HG02981 (cell line): ENCODE measurements around the gene FAM219B.

Experiments
- ATAC-seq: cut with Tn5 transposase; IDR thresholded peaks from one replicate; pipeline ENCODE4 v1.9.1; 2021; ENCODE audit warnings: mild to moderate bottlenecking, moderate library complexity; ENCODE audit not compliant: unreplicated experiment

The FAM219B gene

GRCh38 chr15:74878273-74878672 is 28.4 kb downstream of the FAM219B start:
- ATAC-seq: no peak

DNA sequence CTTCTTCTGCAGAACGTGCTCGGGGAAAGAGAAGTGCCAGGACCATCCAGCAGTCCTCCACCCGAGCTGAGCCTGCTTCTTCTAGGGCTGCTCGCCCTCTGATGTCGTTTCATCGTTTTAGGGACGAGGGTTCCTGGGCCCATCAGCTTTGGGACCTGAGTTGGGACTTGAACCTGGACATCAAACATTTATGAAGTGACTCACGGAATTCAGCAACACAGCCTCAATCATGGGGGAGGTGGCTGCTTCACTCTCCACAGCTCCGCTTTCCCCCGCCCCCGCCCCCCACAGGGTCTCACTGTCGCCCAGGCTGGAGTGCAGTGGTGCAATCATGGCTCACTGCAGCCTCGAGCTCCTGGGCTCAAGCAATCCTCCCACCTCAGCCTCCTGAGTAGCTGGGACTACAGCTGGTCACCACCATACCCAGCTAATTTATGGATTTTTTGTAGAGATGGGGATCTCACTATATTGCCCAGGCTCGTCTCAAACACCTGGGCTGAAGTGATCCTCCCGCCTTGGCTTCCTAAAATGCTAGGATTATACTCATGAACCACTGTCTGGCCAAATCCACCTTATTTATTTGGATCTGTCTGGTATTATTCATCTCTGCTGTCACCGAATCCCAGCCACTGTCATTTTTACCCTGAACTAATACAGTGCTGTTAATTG is 32.8 kb downstream of the FAM219B start:
- peak; percentile 6 for ATAC-seq

DNA sequence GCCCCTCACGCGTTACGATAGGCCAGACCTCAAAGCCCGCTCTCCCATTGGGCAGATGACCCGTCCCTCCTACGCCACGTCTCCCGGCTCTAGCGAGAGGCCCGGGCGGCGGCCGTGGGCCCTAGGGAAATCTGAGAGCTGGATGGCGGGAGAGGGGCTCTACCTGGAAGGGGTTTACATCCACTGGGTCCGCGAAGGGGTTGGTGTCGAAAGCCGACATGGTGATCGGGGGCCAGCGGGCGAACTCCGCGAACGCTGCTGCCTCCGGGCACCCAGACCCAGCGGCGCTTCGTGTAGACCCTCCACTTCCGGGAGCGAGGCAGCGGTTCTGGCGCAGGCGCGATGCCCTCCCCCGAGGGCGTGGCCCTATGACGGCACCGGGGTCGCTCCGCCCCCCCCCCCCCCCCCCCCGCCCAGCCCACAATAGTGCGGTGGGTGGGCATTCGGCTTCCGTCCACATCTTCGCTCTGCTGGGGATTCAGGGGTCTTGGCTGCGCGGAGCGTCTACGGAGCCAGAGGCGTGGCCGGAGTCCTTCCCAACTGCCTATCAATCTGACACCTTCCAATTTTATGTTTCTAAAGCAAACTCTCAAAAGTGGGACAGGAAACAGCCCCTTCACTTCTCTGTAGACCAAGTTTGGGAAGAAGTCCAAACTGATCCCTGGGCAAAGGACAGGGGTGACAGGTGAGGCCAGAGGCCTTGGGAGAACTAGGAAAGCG is 33.5 kb downstream of the FAM219B start, which contains the start of gene SCAMP2:
Gene SCAMP2 (minus strand): TSS at position 330 of the 720 bp plus-strand sequence. CDS start 110 bp downstream, at position 220.
- peak; percentile 78 for ATAC-seq

GRCh38 chr15:74872702-74873035 is 34.0 kb downstream of the FAM219B start:
- no peak for ATAC-seq

GRCh38 chr15:74870436-74871215 is 36.0 kb downstream of the FAM219B start:
- no peak for ATAC-seq

GRCh38 chr15:74869726-74870407 is 36.8 kb downstream of the FAM219B start:
- peak; percentile 47 for ATAC-seq

- ATAC-seq: no peak
Observed at GRCh38 chr15:74869372-74869725, 37.3 kb downstream of the FAM219B start.

DNA sequence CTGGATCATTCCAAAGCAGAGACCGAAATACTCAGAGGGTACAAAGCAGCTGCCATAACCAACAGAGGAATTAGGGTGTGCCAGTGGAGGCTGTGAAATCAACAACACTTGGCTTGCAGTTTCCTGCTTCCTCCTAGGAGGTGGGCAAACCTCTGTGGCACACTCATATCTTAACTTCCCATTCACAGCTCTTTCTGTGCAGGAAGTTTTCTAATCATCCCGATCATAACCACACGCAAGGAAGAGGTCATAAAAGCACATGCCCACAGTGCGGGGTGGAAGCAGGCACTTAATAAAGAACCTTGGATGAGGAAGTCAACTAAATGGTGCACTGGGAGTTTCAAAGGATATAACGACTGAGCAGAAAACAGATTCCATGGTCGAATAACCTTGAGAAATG is 38.6 kb downstream of the FAM219B start:
- no peak for ATAC-seq

DNA sequence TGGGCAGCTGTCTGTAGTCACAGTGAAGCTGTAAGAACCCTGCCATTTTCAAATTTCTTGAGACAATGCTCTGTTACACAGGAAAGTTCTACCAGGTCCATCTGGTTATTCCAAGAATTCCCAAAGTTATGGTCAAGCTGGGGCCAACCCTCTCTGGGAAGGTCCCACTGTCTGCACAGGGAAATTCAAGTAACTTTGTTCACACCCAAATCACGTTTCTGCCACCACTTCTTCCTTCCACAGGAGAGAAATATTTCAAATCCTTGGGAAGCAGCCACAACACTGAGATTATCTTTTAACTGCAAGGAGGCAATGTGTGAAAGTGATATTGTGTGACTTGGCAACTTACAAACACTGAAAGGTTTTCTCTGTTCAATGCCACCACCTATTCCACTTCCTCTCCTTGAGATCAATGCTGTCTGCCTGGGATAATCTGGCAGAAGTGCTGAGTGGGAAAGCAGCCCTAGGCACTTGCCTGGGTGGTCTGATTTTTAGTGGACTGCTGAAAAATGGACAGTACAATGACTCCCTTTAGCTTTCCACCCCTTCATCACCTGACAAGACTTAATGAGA is 39.1 kb downstream of the FAM219B start:
- ATAC-seq: no peak

DNA sequence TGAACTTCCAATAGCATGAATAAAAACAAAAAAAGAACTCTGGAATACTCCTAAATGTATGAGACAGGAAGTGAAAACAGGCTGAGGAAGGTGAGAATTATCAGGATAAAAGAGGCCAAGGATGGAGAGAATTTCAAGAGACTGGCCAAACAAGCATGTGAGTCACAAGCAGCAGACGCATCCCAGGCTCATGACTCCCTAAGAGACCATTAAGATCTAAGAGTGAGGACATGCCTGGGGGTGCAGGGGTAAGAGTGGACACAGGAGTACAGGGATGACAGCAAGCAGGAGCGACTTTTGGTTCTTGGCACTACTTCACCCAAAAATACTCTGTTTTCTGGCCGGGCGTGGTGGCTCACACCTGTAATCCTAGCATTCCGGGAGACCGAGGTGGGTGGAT is 40.6 kb downstream of the FAM219B start:
- ATAC-seq: no peak

- no peak for ATAC-seq
Observed at GRCh38 chr15:74865316-74865715, 41.3 kb downstream of the FAM219B start.

DNA sequence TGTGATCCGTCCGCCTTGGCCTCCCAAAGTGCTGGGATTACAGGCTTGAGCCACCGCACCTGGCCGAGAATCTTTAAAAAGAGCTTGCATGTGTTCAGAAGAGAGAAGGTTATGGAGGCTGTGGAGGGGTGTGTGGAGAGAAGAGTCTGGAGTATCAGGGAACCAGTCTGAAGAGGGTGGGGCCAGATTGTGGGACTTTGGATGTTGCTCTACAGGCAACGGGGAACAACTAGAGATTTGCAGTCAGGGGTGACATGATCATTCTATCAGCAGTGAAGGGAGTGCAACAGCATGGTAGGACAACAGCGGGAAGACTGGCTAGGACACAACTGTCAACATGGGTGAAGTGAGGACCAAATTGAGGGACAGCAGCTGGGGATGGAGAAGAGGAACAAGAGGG is 42.4 kb downstream of the FAM219B start:
- no peak for ATAC-seq

GRCh38 chr15:74863239-74864056 is 43.2 kb downstream of the FAM219B start:
- no peak for ATAC-seq

GRCh38 chr15:74858369-74858740 is 48.3 kb downstream of the FAM219B start:
- ATAC-seq: no peak

GRCh38 chr15:74857671-74858368 is 48.8 kb downstream of the FAM219B start:
- ATAC-seq: peak; percentile 22

DNA sequence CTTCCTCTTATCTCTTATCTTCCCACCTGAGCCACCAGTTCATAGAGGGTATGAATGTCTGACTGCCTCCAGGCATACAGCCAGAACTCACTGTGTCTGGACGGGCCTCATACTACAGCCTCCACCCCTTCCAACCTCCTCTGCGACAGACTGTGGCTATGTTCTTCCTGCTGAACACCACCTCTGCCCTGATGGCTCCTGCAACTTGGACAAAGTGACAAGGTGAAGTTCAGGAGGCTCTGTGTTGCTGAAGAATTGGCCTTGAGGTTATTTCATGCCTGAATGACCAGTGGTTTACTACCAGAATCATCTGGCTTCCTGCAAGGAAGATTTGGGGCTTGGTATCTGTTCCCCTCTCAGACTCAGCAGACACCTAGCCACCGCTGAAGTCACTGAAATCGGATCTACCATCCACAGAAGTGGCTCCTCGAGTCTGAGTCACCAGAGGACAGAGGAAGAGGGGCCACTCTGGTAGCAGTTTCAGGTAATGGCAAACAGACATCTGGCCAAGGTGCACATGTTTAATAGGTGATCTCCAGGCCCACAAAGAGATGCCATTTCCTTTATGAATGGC is 49.5 kb downstream of the FAM219B start:
- peak; percentile 77 for ATAC-seq

- no peak for ATAC-seq
Observed at GRCh38 chr15:74856537-74856936, 50.1 kb downstream of the FAM219B start.

GRCh38 chr15:74855857-74856256 is 50.8 kb downstream of the FAM219B start:
- ATAC-seq: no peak

- ATAC-seq: no peak
Observed at GRCh38 chr15:74854453-74855022, 52.1 kb downstream of the FAM219B start.
